ENCODE results near the gene TNIP2. TPM values are rescaled to one million over a fixed set of nuclear protein-coding genes. Genes with fewer than 3 reads are reported as not detected.

Gene TNIP2
- total and polyA plus RNA-seq, 2 of the 13 experiments (the other 11 are each of a cell fraction or from before 2014, with no cell fraction given): 25.6 to 38.0 TPM

- TF ChIP-seq ZNF318 (CRISPR knock-in tag; IDR thresholded peaks at IDR 0.05): no peak
- no peak for TF ChIP-seq KDM5B (CRISPR knock-in tag; IDR thresholded peaks at IDR 0.05; ENCODE audit: borderline replicate concordance)
Measured at GRCh38 chr4:2745516-2745915, 10.6 kb downstream of the TNIP2 start (continued).

- no peak overlapping the region for H3K27ac ChIP-seq (ENCODE audit: extremely low read length, insufficient read depth, low read length)
- no peaks in the 10 kb centered on the region for H3K4me1 ChIP-seq (ENCODE audit: insufficient read depth, low read length)
- peaks cover 21 to 53% of the 10 kb centered on the region in 2 experiments for H3K36me3 ChIP-seq (replicated peaks in 1 of 2; ENCODE audit: control insufficient read depth in 1 of 2, insufficient read depth in 2 of 2, low read length in 2 of 2)
- no peak for FAIRE-seq
- CTCF ChIA-PET (ENCODE audit: low intra/inter-chr PET ratio, low total read pairs): no interaction called here
- in situ Hi-C loops (cut with HindIII; ENCODE audit: extremely low pct_ligation_motif_present, low pct_unique_long_range_greater_than_20kb) (no loop called here), intact Hi-C loops (cut with micrococcal nuclease; ENCODE audit: unreplicated experiment) (no loop called here)
- H3K9me3 ChIP-seq (ENCODE audit: low read length): no peaks in the 10 kb centered on the region
- H3K9ac ChIP-seq (ENCODE audit: insufficient read depth, low read depth, low read length): no peak overlapping the region
- no peaks in the 10 kb centered on the region for H3K79me2 ChIP-seq (ENCODE audit: insufficient read depth, low read length)
- BruUV-seq (replicated peaks): no TSS peak
- no peak for DNase-seq (ENCODE audit: low spot score)
- no peak for ATAC-seq
- H2AFZ ChIP-seq (ENCODE audit: low read length): no peak overlapping the region
- H3K27me3 ChIP-seq (ENCODE audit: control insufficient read depth in 1 of 2, insufficient read depth in 2 of 2, low read length in 2 of 2): no peaks in the 10 kb centered on the region
- H3K4me2 ChIP-seq (ENCODE audit: low read depth, low read length): no peak overlapping the region
- no peaks in the 10 kb centered on the region for H4K20me1 ChIP-seq (ENCODE audit: insufficient read depth, low read length)
- H3K4me3 ChIP-seq (replicated peaks in 1 of 3; ENCODE audit: insufficient read depth in 1 of 3, low read depth in 2 of 3, low read length in 3 of 3): no peak overlapping the region
- 92% methylated on average over 24 of the region's 28 CpGs for WGBS (ENCODE audit: low lambda C conversion rate)
- peak; percentile 29 for TF ChIP-seq AGO2 (optimal IDR thresholded peaks at IDR 0.05; ENCODE audit: low read depth, low read length)
- no peak for TF ChIP-seq AHDC1 (CRISPR knock-in tag; IDR thresholded peaks at IDR 0.05; ENCODE audit: borderline replicate concordance)
- POLR2A ChIA-PET: interaction anchor here (1.7 kb wide), 1 partner anchor 12 kb away, joined by 4 read pairs; no protein-coding TSS in a partner anchor
Measured at GRCh38 chr4:2744576-2745270, 11.4 kb downstream of the TNIP2 start.
